Activated T-cell treated with anti-CD3 and anti-CD28 coated beads for 4 hours (primary cell): ENCODE measurements around the gene SPATA31E1.
"Not testable (repeated sequence)": the region's sequence is repeated elsewhere in the genome, so short reads cannot be mapped to it uniquely, and the experiment has no call there.

Experiments
- DNase-seq: peaks from one replicate; pipeline ENCODE4 v3.0.0-alpha.2; 2020

Gene SPATA31E1

GRCh38 chr9:87937352-87937751 is 54.7 kb downstream of the SPATA31E1 start:
- DNase-seq: not testable (repeated sequence)

GRCh38 chr9:87937918-87938317 is 55.2 kb downstream of the SPATA31E1 start:
- not testable (repeated sequence) for DNase-seq

GRCh38 chr9:87938336-87938735 is 55.7 kb downstream of the SPATA31E1 start:
- not testable (repeated sequence) for DNase-seq
